Measurements from ENCODE around the gene IFI16.
"Not testable (repeated sequence)": the region's sequence is repeated elsewhere in the genome, so short reads cannot be mapped to it uniquely, and the experiment has no call there.

IFI16 gene

GRCh38 chr1:159008744-159009188 is 941 bp upstream of the IFI16 start:
- no peak for DNase-seq

- no peak for DNase-seq
Measured at GRCh38 chr1:159009287-159009686, 420 bp upstream of the IFI16 start.

DNA sequence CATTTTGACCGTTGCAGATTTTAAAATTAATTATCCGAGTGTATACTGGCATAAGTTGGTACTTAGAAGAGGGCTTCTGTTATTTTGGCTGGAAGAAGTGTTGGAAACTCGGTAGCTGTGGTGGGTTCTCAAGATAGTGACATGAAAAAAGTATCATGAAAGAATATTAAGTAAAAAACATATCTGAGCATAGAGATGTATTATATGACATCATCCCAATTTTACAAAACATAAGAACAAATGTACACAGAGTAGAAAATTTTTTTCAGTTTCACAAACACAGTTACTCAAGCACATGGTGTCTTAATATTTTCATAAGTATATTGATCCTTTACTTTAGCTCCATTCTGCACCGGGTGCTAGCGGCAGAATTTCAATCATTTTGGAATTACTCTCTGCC is 684 bp downstream of the IFI16 start:
- DNase-seq = no peak

DNA sequence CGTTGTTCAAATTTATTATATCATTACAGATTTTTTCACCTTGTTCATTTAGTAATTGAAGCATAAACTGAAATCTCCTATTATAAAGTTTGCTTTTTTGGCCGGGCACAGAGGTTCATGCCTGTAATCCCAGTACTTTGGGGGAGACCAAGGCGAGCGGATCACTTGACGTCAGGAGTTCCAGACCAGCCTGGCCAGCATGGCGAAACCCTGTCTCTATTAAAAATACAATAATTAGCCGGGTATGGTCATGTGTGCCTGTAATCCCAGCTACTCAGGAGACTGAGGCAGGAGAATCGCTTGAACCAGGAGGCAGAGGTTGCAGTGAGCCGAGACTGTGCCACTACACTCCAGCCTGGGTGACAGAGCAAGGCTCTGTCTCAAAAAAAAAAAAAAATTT is 1.3 kb downstream of the IFI16 start:
- DNase-seq = not testable (repeated sequence)

GRCh38 chr1:159011751-159012150 is 2.0 kb downstream of the IFI16 start:
- DNase-seq = no peak

DNA sequence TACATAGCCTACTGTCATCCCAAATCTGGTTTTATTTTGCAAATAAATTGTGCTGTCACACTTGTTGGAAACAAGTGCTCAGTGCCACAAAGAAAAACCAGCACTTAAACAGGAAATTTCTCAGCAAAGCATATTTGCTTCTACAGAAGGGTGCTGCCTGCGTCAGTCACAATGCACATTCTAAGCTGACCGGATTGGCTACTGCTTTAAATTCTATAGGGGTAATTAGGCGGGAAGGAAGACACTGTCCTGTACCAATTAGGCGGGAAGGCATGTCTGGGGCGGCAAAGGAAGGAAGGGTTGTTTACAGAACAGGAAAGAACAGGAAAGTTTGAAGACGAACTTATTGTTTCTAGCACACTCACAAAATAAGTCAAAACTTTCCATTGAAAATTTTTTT is 2.8 kb downstream of the IFI16 start:
- DNase-seq = no peak

GRCh38 chr1:159014003-159014571 is 4.4 kb downstream of the IFI16 start:
- DNase-seq = no peak

DNA sequence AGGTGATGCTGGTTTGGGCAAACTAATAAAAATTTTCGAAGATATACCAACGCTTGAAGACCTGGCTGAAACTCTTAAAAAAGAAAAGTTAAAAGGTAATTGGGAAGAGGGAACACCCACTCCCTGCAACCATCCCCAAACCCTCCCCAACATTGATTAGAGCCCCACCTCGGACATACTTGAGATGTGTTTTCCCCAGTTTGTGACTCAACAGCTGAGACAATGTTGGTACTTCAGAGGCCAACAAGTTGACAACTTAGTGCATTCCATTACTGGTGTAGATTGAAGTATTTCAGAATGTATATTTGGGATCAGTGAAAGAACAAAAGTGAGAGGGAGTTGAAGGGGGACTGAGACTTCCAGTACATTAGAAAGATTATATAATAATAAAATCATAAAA is 5.1 kb downstream of the IFI16 start:
- DNase-seq = no peak

DNA sequence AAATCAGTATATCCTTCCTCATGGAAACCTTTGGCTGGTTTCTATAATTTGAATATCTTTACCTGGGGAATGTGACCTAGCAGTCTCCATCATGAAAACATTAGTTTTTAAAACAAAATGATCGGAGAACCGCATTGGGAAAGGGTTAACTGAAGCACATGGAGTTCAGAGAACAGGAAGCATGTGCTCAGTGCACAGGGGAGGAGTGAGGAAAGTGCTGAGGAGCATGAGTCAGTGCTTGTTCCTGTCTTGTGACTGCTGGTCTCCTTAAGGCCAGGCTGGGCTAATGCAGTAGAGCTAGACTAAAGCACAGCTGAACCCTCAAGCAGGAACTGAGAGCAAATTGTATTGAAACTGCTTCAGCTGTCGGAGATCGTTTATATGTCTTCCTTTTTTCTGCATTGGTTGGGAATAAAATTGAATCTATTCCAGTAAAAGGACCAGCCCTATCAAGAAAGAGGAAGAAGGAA is 5.8 kb downstream of the IFI16 start:
- DNase-seq = no peak

GRCh38 chr1:159023723-159024122 is 14.0 kb downstream of the IFI16 start:
- DNase-seq = no peak

DNA sequence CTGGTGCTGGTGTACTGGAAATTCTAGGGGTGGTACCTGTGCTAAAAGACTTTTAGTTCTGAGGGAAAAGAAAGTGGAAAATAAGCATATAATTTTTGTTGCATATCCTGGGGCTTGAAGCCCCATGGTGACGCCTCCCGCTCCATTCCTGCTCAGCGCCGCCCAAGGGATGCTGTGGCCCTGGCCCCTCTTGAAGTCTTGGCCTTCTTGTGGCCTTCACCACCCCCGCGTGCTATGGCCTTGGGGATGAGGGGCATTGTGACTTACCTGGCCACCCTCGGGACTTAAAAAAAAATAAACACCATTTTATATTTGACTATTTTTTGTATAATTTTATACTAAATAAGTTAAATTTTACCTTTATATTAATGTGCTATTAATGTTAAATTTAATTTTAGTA is 15.3 kb downstream of the IFI16 start:
- no peak for DNase-seq

- not testable (repeated sequence) for DNase-seq
Measured at GRCh38 chr1:159026841-159027240, 17.1 kb downstream of the IFI16 start.

DNA sequence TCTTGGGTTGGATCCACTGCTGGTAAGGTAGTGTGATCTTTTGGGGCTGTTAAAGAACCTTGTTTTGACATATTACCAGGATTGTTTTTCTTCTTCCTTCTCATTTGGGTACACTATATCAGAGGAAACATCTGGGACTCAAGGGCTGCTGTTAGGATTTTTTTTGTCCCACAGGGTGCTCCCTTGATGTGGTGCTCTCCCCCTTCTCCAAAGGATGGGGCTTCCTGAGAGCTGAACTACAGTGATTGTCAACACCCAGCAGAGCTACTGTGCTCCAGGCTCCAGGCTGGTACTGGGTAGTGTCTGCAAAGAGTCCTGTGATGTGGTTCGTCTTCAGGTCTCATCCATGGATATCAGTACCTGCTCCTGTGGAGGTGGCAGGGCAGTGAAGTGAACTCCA is 20.6 kb downstream of the IFI16 start:
- DNase-seq = no peak

DNA sequence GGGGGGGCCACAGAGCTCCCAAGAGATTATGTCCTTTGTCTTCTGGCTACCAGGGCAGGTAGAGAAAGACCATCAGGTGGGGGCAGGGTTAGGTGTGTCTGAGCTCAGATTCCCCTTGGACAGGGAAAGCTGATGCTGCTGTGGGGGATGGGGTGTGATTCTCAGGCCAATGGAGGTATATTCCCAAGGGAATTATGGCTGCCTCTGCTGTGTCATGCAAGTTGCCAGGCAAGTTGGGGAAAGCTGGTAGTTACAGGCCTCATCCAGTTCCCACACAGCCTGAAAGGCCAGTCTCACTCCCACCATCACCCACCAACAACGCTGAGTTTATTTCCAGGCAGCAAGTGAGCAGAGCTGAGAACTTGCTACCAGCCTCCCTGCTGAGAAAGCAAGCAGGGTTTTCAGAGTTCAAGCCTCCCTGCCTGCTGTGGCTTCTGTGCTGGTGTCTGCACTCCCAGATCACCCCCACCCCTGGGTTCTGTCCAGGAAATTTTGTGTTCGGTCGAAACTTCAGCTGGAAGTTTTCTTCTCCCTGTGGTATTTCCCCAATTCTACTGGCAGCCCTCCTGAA is 21.3 kb downstream of the IFI16 start:
- no peak for DNase-seq

- no peak for DNase-seq
Measured at GRCh38 chr1:159040206-159040605, 30.5 kb downstream of the IFI16 start.

GRCh38 chr1:159040893-159041724 is 31.4 kb downstream of the IFI16 start:
- no peak for DNase-seq

DNA sequence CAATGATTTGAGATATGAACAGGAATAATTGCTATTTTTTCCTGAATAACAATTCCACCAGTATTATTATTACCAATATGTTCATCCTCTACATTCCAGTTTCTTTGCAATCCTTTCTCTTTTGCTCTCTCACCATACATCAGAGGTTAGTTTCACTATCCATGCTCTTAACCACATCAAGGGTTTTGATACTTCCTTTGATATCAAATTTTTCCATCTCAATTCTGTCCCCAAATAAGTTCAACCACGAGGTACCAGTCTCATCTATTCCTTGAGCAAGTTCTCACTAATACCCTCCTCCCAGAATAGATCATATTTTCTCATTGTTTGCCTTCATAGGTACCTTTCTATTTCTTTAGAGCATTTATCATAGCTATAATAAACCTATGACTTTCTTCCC is 36.8 kb downstream of the IFI16 start:
- not testable (repeated sequence) for DNase-seq

DNA sequence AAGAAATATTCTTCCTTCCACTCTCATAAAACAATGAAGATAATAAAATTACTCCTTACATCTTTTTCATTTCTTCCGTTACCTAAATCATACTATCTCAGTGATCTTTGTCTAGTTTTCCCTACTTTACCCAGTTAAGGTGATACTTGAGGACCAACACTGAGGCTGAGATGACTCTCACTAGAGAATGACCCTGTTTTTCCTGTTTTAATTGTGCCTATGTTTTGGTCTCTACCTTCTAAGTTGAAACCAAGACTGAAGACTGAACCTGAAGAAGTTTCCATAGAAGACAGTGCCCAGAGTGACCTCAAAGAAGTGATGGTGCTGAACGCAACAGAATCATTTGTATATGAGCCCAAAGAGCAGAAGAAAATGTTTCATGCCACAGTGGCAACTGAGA is 41.7 kb downstream of the IFI16 start:
- DNase-seq = no peak

GRCh38 chr1:159054427-159054826 is 44.7 kb downstream of the IFI16 start:
- DNase-seq = no peak

- DNase-seq = peak; percentile 47
Measured at GRCh38 chr1:159055181-159055641, 45.5 kb downstream of the IFI16 start.

GRCh38 chr1:159056069-159056698 is 46.5 kb downstream of the IFI16 start:
- no peak for DNase-seq

DNA sequence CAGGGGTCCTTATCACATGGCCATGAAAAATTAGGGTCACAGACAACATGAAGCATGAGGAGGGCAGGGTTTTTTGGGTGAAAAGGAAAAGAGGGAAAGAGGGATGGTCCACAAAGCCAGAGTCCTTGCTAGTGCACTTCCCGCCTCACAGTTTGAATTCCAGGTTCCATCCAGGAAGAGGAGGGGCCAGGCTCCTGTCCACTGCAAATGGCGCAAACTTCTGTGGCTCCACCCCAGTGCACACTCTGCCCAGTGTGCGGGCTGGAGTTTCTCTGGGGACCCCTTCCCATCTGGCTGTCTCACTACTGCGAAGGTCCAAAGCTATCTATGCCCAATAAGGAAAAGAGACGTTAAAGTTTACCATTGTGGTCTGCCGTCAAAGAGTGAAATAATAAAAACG is 49.0 kb downstream of the IFI16 start:
- DNase-seq = no peak

- DNase-seq = no peak
Measured at GRCh38 chr1:159065106-159065505, 55.4 kb downstream of the IFI16 start.

DNA sequence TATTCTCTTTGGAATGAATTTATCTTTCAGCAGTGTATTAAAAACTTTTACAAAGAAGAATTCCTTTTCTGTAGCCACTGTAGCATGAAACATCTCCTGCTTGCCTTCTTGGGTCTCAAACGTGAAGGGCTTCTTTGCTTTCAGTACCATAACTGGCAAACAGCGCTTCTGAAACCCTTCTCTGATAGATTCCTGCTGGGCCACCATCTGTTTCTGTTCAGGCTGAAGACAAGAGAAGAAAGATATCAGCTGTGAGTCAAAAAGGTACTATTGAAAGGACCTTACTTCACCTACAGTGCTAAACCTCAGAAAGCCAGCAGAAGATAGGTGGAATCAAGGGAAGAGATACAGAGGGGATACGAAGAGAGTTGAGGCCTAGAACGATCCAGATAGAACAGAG is 56.4 kb downstream of the IFI16 start:
- no peak for DNase-seq
